Activated CD8-positive, alpha-beta T cell treated with anti-CD3 and anti-CD28 coated beads for 36 hours (primary cell): ENCODE data around the gene BBIP1. TPM values are rescaled to one million over a fixed set of nuclear protein-coding genes. Genes with fewer than 3 reads are reported as not detected.
"Not testable (repeated sequence)": the region's sequence is repeated elsewhere in the genome, so short reads cannot be mapped to it uniquely, and the experiment has no call there.

Experiments used
- ATAC-seq: fragments of 200-7000 bp; cut with Tn5 transposase; one replicate; pipeline ENCODE4 v1.10.0; 2021; ENCODE audit warnings: mild to moderate bottlenecking, moderate library complexity
- CTCF ChIA-PET: fragments of 350-600 bp; sonication (Branson Sonifier 250); formaldehyde crosslinking; loops from one replicate; lab custom pipeline; 2021; ENCODE audit warnings: antibody characterized with exemption; lab: Charles Lee
- POLR2A ChIA-PET: fragments of 350-600 bp; sonication (Branson Sonifier 250); formaldehyde crosslinking; loops from one replicate; lab custom pipeline; 2021; ENCODE audit warnings: antibody characterized with exemption; lab: Charles Lee
- DNase-seq: peaks from one replicate; pipeline ENCODE4 v3.0.0-alpha.2; 2020
- H3K27ac Mint-ChIP-seq: one replicate; pipeline ENCODE4 v1.8.0; 2021; ENCODE audit warnings: mild to moderate bottlenecking, mixed read lengths
- H3K27me3 Mint-ChIP-seq: one replicate; pipeline ENCODE4 v1.8.0; 2021; ENCODE audit warnings: mixed read lengths
- H3K36me3 Mint-ChIP-seq: one replicate; pipeline ENCODE4 v1.8.0; 2021; ENCODE audit warnings: low read depth, mixed read lengths
- H3K4me1 Mint-ChIP-seq: one replicate; pipeline ENCODE4 v1.8.0; 2021; ENCODE audit warnings: low read depth, mixed read lengths
- H3K4me3 Mint-ChIP-seq: one replicate; pipeline ENCODE4 v1.8.0; 2021; ENCODE audit warnings: mild to moderate bottlenecking, moderate library complexity, mixed read lengths
- H3K9me3 Mint-ChIP-seq: one replicate; pipeline ENCODE4 v1.8.0; 2021; ENCODE audit warnings: mixed read lengths
- intact Hi-C: fragments of 100-400 bp; cut with micrococcal nuclease; formaldehyde crosslinking; loops from one replicate; pipeline ENCODE4 v1.10.0; 2022
- total RNA-seq, 2 experiments: library from RNA; stranded (reverse); gene quantifications; one replicate each; pipeline ENCODE4 v1.2.3, GENCODE V29; 2021
- TF ChIP-seq, protein P1 (sequence below): fragments of 200-600 bp; IDR thresholded peaks from one replicate; pipeline ENCODE4 v1.8.0; 2022; ENCODE audit warnings: antibody characterized with exemption, mild to moderate bottlenecking

The BBIP1 gene
- total RNA-seq, 2 experiments from 2014 or later, result 41.2 to 44.4 TPM

DNA sequence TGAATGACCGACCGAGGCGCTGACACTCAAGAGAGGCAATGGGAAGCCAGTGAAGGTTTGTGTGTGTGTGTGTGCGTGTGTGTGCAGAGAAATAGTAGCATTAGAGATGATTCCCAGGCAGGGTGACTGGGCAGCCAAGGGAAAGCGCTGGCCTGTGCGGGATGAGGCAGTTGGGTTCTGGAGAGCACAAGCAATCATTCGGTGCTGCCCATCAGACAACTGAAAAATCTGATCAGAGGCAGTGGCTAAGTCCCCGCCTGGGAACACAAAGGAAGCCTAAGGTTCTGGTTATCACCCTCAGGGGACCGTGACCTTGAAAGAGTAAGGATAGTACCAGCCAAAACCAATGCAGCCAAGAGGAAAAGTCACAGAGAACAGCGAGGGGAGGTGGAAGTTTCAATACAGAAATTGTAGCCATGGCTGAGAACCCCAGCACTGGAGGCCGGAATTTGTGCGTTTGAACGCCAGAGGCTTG, 48.1 kb downstream of the BBIP1 start:
- Mint-ChIP-seq H3K27me3 (no peaks in the 10 kb centered on the region), H3K4me1 (peaks cover 61% of the 10 kb centered on the region), H3K36me3 (peaks cover 18% of the 10 kb centered on the region), H3K27ac (peak overlapping the region; percentile 93), H3K9me3 (no peaks in the 10 kb centered on the region), H3K4me3 (peak overlapping the region; percentile 86)
- intact Hi-C loops, result loop anchor here (5.0 to 10.0 kb wide), 2 partner anchors 124 to 256 kb away; no protein-coding TSS in a partner anchor
- DNase-seq (no peak), ATAC-seq (no peak)
- CTCF ChIA-PET, result interaction anchor here (0.8 to 1.3 kb wide), 6 partner anchors 8 to 68 kb away, joined by 3 to 8 read pairs (median 4); no protein-coding TSS in a partner anchor
- TF ChIP-seq, protein P1, sequence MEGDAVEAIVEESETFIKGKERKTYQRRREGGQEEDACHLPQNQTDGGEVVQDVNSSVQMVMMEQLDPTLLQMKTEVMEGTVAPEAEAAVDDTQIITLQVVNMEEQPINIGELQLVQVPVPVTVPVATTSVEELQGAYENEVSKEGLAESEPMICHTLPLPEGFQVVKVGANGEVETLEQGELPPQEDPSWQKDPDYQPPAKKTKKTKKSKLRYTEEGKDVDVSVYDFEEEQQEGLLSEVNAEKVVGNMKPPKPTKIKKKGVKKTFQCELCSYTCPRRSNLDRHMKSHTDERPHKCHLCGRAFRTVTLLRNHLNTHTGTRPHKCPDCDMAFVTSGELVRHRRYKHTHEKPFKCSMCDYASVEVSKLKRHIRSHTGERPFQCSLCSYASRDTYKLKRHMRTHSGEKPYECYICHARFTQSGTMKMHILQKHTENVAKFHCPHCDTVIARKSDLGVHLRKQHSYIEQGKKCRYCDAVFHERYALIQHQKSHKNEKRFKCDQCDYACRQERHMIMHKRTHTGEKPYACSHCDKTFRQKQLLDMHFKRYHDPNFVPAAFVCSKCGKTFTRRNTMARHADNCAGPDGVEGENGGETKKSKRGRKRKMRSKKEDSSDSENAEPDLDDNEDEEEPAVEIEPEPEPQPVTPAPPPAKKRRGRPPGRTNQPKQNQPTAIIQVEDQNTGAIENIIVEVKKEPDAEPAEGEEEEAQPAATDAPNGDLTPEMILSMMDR, result no peak
- POLR2A ChIA-PET, result interaction anchor here (0.6 to 1.2 kb wide), 6 partner anchors 8 to 96 kb away, joined by 3 to 8 read pairs (median 4); no protein-coding TSS in a partner anchor

DNA sequence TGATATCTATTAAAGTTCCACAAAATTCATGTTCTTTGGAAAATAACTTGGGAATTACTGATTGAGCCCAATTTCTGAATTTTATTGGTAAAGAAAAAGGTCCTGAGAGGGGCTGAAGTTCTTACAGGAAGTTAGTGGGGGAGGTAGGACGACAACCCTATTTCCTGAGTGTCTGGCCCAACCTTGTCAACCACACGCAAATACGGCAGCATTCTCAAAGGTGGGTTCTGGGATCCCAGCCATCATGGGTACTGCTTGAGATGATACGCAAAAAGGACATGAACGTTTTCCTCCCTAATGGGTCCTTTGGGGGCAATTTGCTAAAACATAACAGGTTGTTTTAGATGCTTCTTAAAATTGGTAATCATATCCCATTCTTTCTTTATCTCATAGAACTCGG, 50.0 kb downstream of the BBIP1 start:
- intact Hi-C loops, result loop anchor here (5.0 kb wide), 1 partner anchor 97 kb away; no protein-coding TSS in a partner anchor
- H3K9me3 Mint-ChIP-seq, result no peaks in the 10 kb centered on the region
- TF ChIP-seq, protein P1, result no peak
- H3K36me3 Mint-ChIP-seq, result peaks cover 13% of the 10 kb centered on the region
- H3K27ac Mint-ChIP-seq, result peak overlapping the region; percentile 93
- CTCF ChIA-PET, result interaction anchor here (1.0 kb wide), 1 partner anchor 9 kb away, joined by 5 read pairs; no protein-coding TSS in a partner anchor
- peak; percentile 53 for DNase-seq
- ATAC-seq, result no peak
- POLR2A ChIA-PET, result interaction anchor here (0.7 kb wide), 1 partner anchor 108 kb away, joined by 3 read pairs; no protein-coding TSS in a partner anchor
- H3K4me1 Mint-ChIP-seq, result peaks cover 73% of the 10 kb centered on the region
- H3K4me3 Mint-ChIP-seq, result peak overlapping the region; percentile 65
- H3K27me3 Mint-ChIP-seq, result no peaks in the 10 kb centered on the region

GRCh38 chr10:110867807-110868465, 51.0 kb downstream of the BBIP1 start:
- intact Hi-C loops, result loop anchor here (5.0 kb wide), 1 partner anchor 96 kb away; no protein-coding TSS in a partner anchor
- Mint-ChIP-seq H3K4me1 (peaks cover 83% of the 10 kb centered on the region), H3K27ac (peak overlapping the region; percentile 93), H3K4me3 (peak overlapping the region; percentile 22), H3K36me3 (peaks cover 8% of the 10 kb centered on the region), H3K27me3 (no peaks in the 10 kb centered on the region), H3K9me3 (peaks cover under 1% of the 10 kb centered on the region)
- ATAC-seq (no peak), DNase-seq (no peak)
- CTCF ChIA-PET, result interaction anchor here (0.7 to 1.8 kb wide), 8 partner anchors 8 to 122 kb away, joined by 3 to 10 read pairs (median 4); no protein-coding TSS in a partner anchor
- POLR2A ChIA-PET, result interaction anchor here (0.8 to 1.7 kb wide), 8 partner anchors 9 to 102 kb away, joined by 3 to 9 read pairs (median 4); no protein-coding TSS in a partner anchor
- TF ChIP-seq, protein P1, result no peak

GRCh38 chr10:110867011-110867806, 51.8 kb downstream of the BBIP1 start:
- not testable (repeated sequence) for H3K36me3 Mint-ChIP-seq, H3K27me3 Mint-ChIP-seq, DNase-seq, H3K9me3 Mint-ChIP-seq, ATAC-seq
- intact Hi-C loops, result loop anchor here (5.0 kb wide), 1 partner anchor 95 kb away; no protein-coding TSS in a partner anchor
- Mint-ChIP-seq H3K4me3 (peak overlapping the region; percentile 22), H3K4me1 (peaks cover 90% of the 10 kb centered on the region), H3K27ac (peak overlapping the region; percentile 93)
- ChIA-PET POLR2A (interaction anchor here (0.8 to 1.7 kb wide), 11 partner anchors 8 to 102 kb away, joined by 3 to 9 read pairs (median 4); no protein-coding TSS in a partner anchor), CTCF (interaction anchor here (1.0 to 1.8 kb wide), 7 partner anchors 9 to 121 kb away, joined by 3 to 10 read pairs (median 5); no protein-coding TSS in a partner anchor)
